Fibroblast of lung (primary cell): ENCODE data around the gene CELF5. TPM values are rescaled to one million over a fixed set of nuclear protein-coding genes. Genes with fewer than 3 reads are reported as not detected.

Experiments
- DNase-seq, 2 donors: peaks; one replicate each; pipeline versions ENCODE4 v3.0.0 to v3.0.0-alpha.2; 2010; ENCODE audit warnings: low read depth in 2 of 2
- H2AFZ ChIP-seq: 2 replicates; pipeline ENCODE4 v1.5.1; 2012; ENCODE audit warnings: low read length, control low read depth, inconsistent platforms
- H3K27ac ChIP-seq: 2 replicates; pipeline ENCODE4 v1.5.1; 2011; ENCODE audit warnings: low read length, control low read depth; ENCODE audit not compliant: insufficient read depth
- H3K27me3 ChIP-seq: 2 replicates; pipeline ENCODE4 v1.5.1; 2011; ENCODE audit warnings: mild to moderate bottlenecking, low read length; ENCODE audit not compliant: control insufficient read depth, insufficient read depth
- H3K36me3 ChIP-seq: 2 replicates; pipeline ENCODE4 v1.5.1; 2011; ENCODE audit warnings: low read length; ENCODE audit not compliant: control insufficient read depth, insufficient read depth
- H3K4me1 ChIP-seq: 2 replicates; pipeline ENCODE4 v1.5.1; 2011; ENCODE audit warnings: low read length; ENCODE audit not compliant: control insufficient read depth, insufficient read depth; ENCODE audit errors: extremely low read depth
- H3K4me2 ChIP-seq: 2 replicates; pipeline ENCODE4 v1.5.1; 2011; ENCODE audit warnings: low read length, control low read depth; ENCODE audit not compliant: insufficient read depth; ENCODE audit errors: extremely low read depth
- H3K4me3 ChIP-seq, 4 experiments: fragments of 200-600 bp in 1 of 4; sonication (generic) in 1 of 4; replicated peaks in 1 of 4; 2 replicates each; pipeline ENCODE4 v1.5.1; 2011 to 2016; ENCODE audit warnings: low read length in 4 of 4, low read depth in 3 of 4, mild to moderate bottlenecking in 3 of 4, control low read depth in 2 of 4, inconsistent platforms in 1 of 4, mixed read lengths in 1 of 4; ENCODE audit not compliant: insufficient read depth in 1 of 4; ENCODE audit errors: control extremely low read depth in 1 of 4
- H3K79me2 ChIP-seq: 2 replicates; pipeline ENCODE4 v1.5.1; 2012; ENCODE audit warnings: mild to moderate bottlenecking, low read length, inconsistent platforms; ENCODE audit not compliant: control insufficient read depth, insufficient read depth
- H3K9ac ChIP-seq: 2 replicates; pipeline ENCODE4 v1.5.1; 2011; ENCODE audit warnings: mild to moderate bottlenecking, low read length, control low read depth; ENCODE audit not compliant: insufficient read depth
- H3K9me3 ChIP-seq: 2 replicates; pipeline ENCODE4 v1.5.1; 2012; ENCODE audit warnings: low read depth, low read length; ENCODE audit not compliant: control insufficient read depth, insufficient read depth
- H4K20me1 ChIP-seq: 2 replicates; pipeline ENCODE4 v1.5.1; 2011; ENCODE audit warnings: low read length; ENCODE audit not compliant: control insufficient read depth, insufficient read depth; ENCODE audit errors: extremely low read depth
- CTCF ChIP-seq, 2 donors: IDR thresholded peaks in 1 of 2; conservative IDR thresholded peaks in 1 of 2; 1 replicate in 1 of 2; 2 replicates in 1 of 2; pipeline ENCODE4 v1.5.1; 2011 to 2012; ENCODE audit warnings: low read length in 2 of 2, control low read depth in 1 of 2, inconsistent platforms in 1 of 2, low read depth in 1 of 2, mild to moderate bottlenecking in 1 of 2
- EZH2 ChIP-seq: IDR thresholded peaks from 2 replicates; pipeline ENCODE4 v1.5.1; 2012; ENCODE audit warnings: low read length, control low read depth, mild to moderate bottlenecking; ENCODE audit errors: missing control alignments
- polyA plus RNA-seq, 2 donors: library from polyadenylated mRNA; depleted of rRNA in 1 of 2; stranded (reverse) in 1 of 2; unstranded in 1 of 2; fragments of >200 nt; gene quantifications; 2 replicates each; pipeline ENCODE4 v1.2.1, GENCODE V29; 2011 to 2012; ENCODE audit warnings: missing spikeins in 1 of 2
- total RNA-seq: library from RNA; depleted of rRNA; stranded (reverse); fragments of >200 nt; gene quantifications from 2 replicates; pipeline ENCODE4 v1.2.1, GENCODE V29; 2014

The CELF5 gene
- total and polyA plus RNA-seq, 2 donors (not counting 1 experiment from before 2014, with no cell fraction given): under 0.01 TPM; not detected in 1

DNA sequence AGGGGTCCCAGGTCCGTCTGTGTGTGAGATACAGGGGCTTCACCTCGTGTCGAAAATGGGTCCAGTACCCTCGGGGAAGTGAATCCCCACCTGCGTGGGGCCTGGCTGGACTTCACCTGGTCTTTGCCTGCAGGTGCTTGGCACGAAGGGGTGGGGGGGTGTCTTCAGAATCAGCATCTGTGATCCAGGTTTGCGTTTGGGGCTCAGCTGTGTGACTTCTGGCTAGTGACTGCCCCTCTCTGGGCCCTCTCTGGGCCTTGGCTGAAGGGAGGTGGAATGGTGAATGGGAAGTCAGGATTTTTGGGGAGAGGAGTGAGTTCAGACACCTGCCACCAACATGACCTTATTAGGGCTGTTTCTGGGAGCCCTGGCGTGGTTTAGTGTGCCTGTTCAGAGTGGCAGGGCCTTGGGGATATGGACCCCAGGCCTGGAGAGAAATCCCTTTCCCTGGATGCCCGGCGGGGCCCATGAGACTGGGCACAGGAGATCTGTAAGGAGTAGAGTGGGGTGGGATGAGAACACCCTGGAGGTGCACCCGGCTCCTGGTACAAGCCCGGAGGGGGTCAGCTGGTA is 2.7 kb downstream of the CELF5 start:
- no peak for DNase-seq
- no peak overlapping the region for H3K4me3 ChIP-seq
- H4K20me1 ChIP-seq: no peaks in the 10 kb centered on the region
- H3K9ac ChIP-seq: no peak overlapping the region
- no peaks in the 10 kb centered on the region for H3K9me3 ChIP-seq
- no peaks in the 10 kb centered on the region for H3K79me2 ChIP-seq
- no peak overlapping the region for H3K4me2 ChIP-seq
- no peaks in the 10 kb centered on the region for H3K36me3 ChIP-seq
- no peaks in the 10 kb centered on the region for H3K4me1 ChIP-seq
- peaks cover 44% of the 10 kb centered on the region for H3K27me3 ChIP-seq
- no peak overlapping the region for H2AFZ ChIP-seq
- no peak overlapping the region for H3K27ac ChIP-seq
- no peak for TF ChIP-seq CTCF (conservative IDR thresholded peaks at IDR 0.05 in 1 of 2, IDR thresholded peaks at IDR 0.05 in 1 of 2; ENCODE audit: low read depth in 1 of 2, low read length in 2 of 2)
- TF ChIP-seq EZH2: no peak

DNA sequence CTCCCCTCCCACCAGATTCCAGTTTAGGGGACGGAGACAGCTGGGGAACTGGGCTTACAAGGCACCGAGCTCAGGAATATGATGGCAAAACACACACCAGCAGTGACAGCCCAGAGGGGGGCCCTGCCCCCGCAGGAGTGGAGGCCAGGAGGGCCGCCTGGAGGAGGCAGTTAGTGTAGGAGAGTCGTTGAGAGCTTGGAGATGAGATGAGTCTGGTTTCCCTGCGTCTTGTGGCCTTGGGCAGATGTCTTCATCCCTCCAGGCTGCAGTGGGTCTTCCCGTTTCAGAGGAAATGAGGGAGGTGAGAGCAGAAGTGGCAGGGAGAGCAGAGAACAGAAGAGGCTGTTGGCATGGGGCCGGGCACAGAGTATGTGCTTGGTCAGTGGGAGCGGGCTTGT is 4.9 kb downstream of the CELF5 start:
- no peaks in the 10 kb centered on the region for H3K4me1 ChIP-seq
- TF ChIP-seq CTCF (conservative IDR thresholded peaks at IDR 0.05 in 1 of 2, IDR thresholded peaks at IDR 0.05 in 1 of 2; ENCODE audit: low read depth in 1 of 2, low read length in 2 of 2): no peak
- peak; percentile 4 for TF ChIP-seq EZH2
- H3K9ac ChIP-seq: no peak overlapping the region
- no peaks in the 10 kb centered on the region for H3K36me3 ChIP-seq
- H3K27me3 ChIP-seq: peaks cover 44% of the 10 kb centered on the region
- no peak overlapping the region for H3K4me3 ChIP-seq
- no peaks in the 10 kb centered on the region for H3K79me2 ChIP-seq
- H3K4me2 ChIP-seq: no peak overlapping the region
- no peaks in the 10 kb centered on the region for H4K20me1 ChIP-seq
- no peak overlapping the region for H3K27ac ChIP-seq
- DNase-seq: no peak
- H2AFZ ChIP-seq: no peak overlapping the region
- no peaks in the 10 kb centered on the region for H3K9me3 ChIP-seq

DNA sequence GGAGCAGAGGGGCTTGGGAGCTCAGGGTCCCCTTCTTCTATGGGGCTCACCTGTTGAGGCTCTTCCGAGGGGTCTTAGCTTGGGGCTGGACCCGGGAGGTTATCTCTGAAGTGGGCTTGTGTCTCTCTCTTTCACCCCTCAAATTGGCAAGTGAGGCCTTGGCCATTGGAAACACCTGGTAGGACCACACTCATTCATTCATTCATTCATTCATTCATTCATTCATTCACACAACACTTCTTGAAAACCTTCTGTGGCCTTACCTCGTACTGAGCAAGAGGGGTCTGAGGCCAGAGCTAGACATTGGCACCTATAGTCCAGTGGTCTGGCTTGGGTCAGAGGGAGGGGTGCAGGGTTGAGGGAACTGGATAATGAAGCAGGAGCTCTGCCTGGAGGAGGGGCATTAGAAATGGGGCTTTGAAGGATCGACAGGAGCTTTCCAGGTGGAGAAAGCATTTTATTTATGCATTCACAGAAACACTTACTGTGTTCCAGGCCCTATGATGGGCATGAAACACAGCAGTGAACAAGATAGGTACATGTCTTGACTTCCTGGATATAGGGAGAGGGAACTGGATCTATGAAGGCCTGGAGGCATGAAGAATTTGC is 5.5 kb downstream of the CELF5 start:
- Histone ChIP-seq H3K36me3 (no peaks in the 10 kb centered on the region), H4K20me1 (no peaks in the 10 kb centered on the region), H3K79me2 (no peaks in the 10 kb centered on the region), H3K4me2 (no peak overlapping the region), H3K9ac (no peak overlapping the region), H3K4me3 (no peak overlapping the region), H3K4me1 (no peaks in the 10 kb centered on the region), H3K9me3 (no peaks in the 10 kb centered on the region), H3K27me3 (peaks cover 44% of the 10 kb centered on the region), H3K27ac (no peak overlapping the region), H2AFZ (no peak overlapping the region)
- no peak for DNase-seq
- no peak for TF ChIP-seq CTCF (conservative IDR thresholded peaks at IDR 0.05 in 1 of 2, IDR thresholded peaks at IDR 0.05 in 1 of 2; ENCODE audit: low read depth in 1 of 2, low read length in 2 of 2)
- TF ChIP-seq EZH2: no peak
